RKO (cell line): ENCODE measurements around the gene OCRL.

Experiments
- DNase-seq: peaks from one replicate; pipeline ENCODE4 v3.0.0-alpha.2; 2016; ENCODE audit warnings: low spot score

The OCRL gene

GRCh38 chrX:129540068-129540653 lies at the start of gene OCRL:
TSS of gene OCRL (plus strand) at chrX:129540259. CDS start at chrX:129540440, 181 bp downstream.
- peak; percentile 67 for DNase-seq

DNA sequence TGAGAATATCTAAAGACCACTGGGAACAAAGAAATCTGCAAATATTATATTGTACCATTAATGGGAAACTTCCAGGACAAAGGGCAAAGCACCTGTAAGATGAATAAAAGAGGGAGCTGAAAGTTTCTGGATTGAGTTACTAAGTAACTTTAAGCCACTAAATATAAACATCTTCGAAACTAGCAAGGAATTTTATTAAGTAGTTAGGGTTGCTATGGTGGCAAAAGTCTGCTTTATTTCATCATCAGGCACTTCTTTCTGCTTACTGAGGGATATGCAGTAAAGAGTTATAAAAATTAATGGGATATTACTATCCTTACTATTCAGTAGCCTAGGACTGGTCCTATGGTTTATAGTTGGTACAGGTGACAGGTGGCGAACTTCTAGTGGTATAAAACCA lies 49.7 kb upstream of the OCRL start:
- no peak for DNase-seq

- DNase-seq, result peak; percentile 74
Measured at GRCh38 chrX:129493643-129494042, 46.4 kb upstream of the OCRL start.

DNA sequence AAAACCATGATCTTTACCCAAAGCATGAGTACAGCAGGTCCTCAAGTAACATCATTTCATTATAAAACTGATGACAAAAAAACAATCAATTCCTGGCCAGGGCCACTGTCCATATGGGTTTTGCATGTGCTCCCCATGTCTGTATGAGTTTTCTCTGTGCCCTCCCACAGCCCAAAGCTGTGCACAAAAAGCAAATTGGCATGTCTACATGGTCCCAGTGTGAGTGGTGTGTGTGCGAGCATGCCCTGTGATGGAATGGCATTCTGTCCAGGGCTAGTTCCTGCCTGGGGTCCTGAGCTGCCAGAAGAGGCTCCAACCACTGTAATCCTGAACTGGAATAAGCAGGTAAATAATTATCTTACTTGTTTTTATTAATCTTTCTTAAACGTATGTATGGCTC lies 45.2 kb upstream of the OCRL start:
- DNase-seq, result no peak

GRCh38 chrX:129495900-129496299 lies 44.2 kb upstream of the OCRL start:
- DNase-seq, result no peak

DNA sequence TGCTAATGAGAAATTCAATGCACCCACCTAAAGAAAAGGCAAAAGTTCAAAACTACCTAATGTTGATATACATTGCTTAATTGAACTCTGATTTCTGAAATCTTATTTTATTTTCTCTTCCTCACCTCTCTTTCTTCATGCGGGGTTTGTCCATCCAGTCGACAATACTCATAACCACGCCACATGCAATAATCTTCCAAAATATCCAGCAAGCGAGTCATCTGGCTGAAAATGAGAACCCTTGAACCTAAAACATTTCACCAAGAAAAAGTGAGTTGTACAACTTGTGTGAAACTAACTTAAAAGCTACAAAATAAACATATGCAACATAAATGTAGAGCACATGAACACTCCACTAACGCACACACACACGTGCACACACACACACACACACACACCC lies 43.4 kb upstream of the OCRL start:
- DNase-seq, result no peak

DNA sequence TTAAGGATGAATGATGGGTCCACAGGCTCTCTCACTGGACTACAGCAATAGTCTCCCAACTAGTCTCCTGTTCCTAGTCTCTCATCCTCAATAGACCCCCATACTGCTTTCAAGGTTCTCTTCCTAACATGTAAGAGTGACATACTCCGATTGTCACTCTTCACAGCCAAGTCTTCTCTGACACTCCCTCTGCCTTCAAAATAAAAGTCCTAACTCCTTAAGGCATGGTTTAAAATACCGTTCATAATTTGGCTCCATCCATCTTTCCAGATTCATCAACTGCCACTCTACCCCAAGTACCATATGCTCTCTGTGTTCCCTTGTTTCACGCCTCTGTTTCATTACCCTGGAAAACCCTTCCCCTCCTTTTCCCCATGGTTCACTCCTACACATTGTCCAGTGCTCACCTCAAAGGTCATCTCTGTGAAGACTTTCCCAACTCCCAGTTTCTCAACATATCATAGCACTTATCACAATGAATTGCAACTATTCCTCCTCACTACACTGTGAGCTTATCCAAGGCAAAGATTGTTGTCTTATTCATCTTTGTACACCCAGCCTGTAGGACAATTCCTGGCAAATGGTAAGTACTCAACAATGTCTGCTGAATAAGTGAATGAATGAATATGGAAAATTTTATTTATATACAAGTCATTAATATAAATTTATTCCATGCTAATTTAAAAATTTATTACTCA lies 42.8 kb upstream of the OCRL start:
- no peak for DNase-seq

DNA sequence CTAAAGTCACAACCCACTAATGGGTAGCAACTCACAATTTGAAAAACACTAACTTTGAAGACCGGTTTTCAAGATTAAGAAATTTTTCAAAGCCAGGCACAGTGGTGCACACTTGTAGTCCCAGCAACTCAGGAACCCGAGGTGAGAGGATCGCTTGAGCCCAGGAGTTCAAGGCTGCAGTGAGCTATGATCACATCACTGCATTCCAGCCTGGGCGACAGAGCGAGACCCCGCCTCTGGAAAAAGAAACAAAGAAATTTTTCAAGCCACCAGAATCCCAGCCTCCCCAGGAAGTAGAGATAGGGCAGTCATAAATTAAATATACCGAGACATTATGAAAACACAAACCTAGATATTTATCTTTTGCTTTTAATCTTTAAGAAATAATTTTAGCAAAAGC lies 29.7 kb upstream of the OCRL start:
- no peak for DNase-seq

- DNase-seq, result no peak
Measured at GRCh38 chrX:129511689-129512088, 28.4 kb upstream of the OCRL start.

- no peak for DNase-seq
Measured at GRCh38 chrX:129512409-129512808, 27.6 kb upstream of the OCRL start.

DNA sequence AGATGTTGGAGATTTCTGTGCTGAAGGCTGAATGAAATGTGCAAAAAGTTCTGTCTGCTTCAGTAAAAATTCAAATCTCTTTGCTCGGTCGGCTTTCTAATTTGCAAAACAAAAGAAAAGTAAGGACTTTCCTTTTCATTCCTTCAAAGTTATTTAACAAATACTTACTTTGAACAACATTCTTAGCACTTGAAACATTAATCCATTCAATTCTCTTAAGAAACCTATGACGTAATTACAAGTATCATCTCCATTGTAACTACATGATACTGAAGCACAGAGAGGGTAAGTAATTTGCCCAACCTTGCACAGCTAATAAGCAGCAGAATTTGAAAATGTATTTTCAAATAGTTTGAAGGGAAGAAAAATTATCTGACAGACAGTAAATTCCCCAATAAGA lies 23.7 kb upstream of the OCRL start:
- DNase-seq, result no peak

DNA sequence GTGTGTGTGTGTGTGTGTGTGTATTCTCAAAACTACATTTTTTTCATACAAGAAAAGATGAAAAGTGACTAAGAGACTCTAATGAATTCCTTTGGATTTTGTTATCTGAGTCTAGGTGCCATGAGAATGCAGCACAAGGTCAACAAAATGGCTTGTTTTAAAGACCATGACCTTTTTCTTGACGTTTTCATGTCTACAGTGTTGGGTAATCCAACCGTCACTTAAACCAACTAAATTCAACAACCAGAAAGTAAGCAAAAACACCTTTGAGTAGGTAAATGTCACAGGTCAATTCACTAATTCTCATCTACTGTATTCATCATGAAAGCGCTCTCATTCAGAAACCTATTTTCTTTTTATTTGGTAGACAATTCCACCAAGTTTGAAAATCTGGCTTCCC lies 19.9 kb upstream of the OCRL start:
- no peak for DNase-seq

DNA sequence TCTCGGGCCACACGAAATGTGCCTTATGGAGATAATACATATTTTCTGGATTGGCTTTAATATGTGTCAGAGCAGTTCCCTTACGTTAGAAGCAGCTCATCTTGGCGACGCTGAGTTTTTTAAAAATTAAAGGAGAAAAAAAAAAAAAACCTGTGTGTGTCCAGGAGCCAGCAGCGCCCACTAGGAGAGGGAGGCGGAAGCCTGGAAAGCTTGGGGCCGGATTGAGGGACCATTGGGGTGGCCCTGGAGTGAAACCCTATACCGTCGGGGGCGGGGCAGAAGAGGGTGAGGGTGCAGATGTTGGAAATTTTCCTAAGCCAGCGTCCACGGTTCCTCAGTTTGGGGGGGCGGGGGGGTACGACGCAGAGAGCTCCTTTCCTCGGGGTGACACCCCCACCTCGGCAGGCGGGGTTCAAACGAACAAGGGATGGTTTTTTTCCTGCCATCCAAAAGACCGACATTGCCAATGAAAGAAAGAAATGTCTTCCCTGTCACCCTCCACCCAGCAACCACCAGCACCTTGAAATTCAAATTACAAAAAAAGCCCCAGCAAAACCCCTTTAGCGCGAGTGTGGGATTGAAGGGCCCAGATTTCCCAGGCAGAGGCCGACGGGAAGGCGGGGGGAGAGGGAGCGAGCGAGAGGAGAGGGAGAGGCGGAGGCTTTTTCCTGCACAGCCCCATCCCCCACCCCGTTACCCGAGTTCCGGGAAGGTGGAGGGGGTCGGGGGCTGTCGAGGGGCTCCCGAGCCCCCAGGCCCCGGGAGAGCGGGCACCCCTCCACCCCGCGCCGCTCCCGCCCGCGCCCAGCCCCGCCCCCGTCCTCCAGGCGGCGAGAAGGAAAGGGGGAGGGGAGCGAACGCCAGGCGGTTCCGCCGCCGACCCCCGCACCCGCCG lies 17.6 kb upstream of the OCRL start:
- no peak for DNase-seq

GRCh38 chrX:129523079-129523911 lies 16.8 kb upstream of the OCRL start, which contains the start of gene SMARCA1:
TSS of gene SMARCA1 (minus strand) at chrX:129523490. CDS start at chrX:129523370, 120 bp downstream.
- no peak for DNase-seq

DNA sequence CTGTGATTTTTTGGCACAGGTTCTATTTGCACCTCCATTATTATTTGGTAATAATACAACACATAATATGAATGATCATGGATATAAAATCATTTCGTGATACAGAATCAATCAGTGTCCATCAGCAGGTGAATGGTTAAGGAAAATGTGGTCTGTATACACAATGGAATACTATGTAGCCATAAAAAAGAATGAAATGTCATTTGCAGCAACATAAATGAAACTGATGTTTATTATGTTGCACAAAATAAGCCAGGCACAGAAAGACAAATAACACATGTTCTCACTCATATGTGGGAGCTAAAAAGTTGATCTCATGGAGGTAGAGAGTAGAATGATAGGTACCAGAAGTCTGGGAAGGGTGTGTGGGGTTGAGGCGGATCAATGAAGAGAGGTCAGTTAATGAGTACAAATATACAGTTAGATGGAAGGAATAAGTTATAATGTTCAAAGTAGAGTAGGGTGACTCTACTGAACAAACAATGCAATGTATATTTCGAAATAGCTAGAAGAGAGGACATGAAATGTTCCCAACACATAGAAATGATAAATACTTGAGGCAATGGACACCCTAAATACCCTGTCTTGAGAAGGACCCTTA lies 15.7 kb upstream of the OCRL start:
- no peak for DNase-seq

DNA sequence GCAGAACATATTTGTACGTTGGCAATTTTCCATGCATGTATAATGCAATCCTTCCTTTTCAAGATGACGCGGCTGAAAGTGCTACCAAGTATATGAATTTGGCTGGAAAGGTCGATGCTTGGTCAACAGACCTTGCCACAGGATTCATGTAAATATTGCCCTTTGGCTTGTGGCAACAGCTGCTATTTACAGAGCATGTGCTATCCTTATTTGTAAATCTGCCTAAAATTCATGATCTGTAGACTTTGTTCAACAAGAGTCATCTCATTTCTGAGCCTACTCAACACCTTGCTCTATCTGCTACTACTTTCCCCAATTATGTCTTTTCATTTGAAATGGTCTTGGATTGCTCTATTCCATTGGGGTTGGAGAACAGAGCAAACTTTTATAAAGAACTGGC lies 14.9 kb upstream of the OCRL start:
- no peak for DNase-seq

DNA sequence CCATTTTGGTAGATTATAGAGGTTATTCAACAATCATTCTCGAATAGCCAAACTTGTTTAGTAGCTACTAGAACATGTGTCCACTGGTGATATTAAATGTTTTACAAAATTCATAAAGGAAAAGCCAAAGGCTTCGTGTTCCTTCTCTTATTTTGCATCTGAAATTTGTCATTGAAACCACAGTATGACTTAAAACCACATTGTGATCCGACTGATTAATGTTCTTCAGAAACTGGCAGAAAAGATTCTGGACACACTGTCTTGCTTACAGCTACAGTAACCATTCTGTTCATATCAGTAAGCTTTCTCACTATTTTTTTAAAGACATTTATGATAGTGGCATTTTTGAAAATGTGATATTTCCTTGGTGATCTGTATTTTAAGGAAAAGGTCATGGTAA lies 14.2 kb upstream of the OCRL start:
- no peak for DNase-seq

DNA sequence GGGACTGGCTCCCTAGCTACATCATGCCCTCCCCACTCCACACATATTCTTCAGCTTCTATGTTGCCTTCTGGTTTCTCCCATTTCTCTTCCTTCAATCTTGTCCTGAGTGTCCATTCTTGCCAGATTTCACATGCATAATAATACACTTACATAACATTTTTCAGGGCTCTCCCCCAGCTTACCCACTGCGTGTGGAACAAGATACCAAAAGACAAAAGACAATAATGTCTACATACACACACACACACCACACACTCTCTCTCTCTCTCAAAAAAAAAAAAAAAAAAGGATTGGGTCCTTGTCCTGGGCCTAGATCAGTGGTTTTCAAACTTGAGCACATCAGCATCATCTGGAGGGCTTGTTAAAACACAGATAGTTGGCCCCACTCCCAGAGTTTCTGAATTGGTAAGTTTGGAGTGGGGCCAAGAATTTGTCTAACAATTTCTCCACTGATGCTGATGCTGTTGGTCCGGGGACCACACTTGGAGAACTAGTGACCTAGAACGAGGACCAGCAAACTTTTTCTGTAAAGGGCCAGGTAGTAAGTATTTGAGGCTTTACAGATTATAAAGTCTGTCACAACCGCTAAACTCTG lies 10.3 kb upstream of the OCRL start:
- DNase-seq, result no peak

DNA sequence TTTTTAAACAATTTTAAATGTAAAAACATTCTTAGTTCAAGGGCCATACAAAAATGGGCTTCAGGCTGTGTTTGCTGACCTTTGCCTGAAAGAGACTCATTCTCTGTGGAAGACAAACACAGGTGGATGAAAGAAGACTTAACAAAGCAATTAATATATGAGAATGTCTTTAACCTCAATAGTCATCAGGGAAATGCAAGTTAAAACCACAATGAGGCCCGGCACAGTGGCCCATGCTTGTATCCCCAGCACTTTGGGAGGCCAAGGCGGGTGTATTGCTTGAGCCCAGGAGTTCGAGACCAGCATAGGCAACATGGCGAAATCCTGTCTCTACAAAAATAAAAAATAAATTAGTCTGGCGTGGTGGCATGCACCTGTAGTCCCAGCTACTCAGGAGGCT lies 9.6 kb upstream of the OCRL start:
- no peak for DNase-seq

- no peak for DNase-seq
Measured at GRCh38 chrX:129531132-129531531, 8.9 kb upstream of the OCRL start.
